Activated CD4-positive, alpha-beta T cell treated with anti-CD3 and anti-CD28 coated beads, Interleukin-2, amount 50 U/mL, for 4 hours (primary cell): ENCODE measurements around the gene FBXW5.

Source experiments
- DNase-seq, 2 experiments: peaks; one replicate each; pipeline ENCODE4 v3.0.0-alpha.2; 2020

Gene FBXW5

DNA sequence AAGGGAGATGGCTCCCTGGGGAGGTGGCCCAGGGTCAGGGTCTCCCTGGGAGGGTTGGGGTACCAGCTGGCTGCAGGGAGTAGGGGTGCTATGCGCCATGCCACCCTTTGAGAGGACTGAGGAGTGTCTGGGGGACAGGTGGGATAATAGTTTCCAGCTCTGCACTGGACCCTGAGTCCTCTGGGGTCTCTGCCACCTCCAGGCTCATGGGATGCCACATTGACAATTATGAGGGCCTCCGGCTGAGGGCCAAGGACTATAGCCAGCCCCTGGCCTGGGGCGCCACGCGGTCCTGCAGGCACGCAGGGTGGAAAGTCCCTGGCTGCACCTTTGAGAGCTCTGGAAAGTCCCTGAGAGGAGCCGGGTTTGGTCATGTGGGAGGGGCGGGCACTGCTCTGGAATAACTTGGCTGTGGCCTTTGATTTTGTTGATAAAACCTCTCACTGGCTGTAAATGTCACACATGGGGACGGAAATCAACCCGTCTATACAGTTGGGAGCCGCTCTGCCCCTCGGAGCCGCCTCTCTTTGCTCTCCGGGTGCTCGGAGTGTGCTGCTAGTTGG, 42.2 kb downstream of the FBXW5 start:
- DNase-seq = peak; percentile 87 to 90

DNA sequence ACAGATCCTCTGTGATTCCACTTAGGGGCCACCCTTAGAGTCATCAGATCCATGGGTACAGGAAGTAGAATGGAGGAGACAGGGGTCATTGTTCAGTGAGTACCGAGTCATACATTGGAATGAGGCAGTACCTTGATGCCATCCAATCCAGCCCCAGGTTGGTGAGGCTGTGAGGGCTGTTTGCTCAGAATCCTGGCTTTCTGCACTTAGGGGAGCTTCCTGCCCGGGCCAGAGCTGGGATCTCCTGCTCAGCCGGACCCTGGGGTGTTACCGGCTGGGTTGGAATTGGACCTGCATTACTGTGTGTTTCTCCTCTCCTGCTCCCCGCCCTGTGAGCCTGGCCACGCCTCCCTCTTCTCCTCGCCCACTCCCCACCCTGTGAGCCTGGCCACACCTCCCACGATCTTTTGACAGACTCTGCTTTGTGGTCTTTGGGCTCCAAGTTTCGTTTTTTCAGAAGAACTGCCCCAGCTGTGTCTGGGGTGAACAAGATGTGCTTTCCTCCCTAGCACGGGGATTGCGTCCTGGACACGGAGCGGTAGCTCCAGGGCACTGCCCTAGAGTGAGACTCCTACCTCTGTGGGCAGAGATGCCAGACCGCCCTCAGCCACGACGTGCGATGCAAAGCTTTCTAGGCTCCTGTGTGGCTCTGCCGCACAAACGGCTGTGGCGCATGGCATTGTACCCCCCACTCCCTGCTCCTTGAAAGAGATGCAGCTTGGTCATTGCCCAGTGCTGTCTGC, 42.9 kb downstream of the FBXW5 start:
- DNase-seq = peak; percentile 79 to 81

DNA sequence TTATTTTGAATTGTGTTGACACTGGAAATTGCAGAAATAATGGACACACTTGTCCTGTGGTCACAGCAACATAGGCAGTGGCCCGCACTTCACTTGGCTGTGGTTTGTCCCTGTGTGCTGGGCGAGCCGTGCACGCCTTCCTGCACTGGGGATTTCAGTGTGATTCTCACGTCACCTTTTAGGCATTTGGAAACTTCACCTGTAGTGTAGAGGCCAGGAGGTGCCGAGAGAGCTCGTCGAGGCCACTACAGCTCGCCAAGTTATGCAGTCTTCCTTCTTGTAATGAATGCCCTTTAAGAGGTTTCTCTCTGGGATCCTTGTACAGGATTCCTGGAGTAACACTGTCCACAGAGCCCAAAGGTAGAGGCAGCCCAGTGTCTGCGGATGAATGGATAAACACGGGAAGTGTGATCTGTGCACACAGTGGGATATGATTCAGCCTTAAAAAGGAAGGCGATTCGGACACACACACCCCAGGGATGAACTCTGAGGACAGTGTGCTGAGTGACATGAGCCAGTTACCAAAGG, 43.5 kb downstream of the FBXW5 start:
- DNase-seq = no peak

DNA sequence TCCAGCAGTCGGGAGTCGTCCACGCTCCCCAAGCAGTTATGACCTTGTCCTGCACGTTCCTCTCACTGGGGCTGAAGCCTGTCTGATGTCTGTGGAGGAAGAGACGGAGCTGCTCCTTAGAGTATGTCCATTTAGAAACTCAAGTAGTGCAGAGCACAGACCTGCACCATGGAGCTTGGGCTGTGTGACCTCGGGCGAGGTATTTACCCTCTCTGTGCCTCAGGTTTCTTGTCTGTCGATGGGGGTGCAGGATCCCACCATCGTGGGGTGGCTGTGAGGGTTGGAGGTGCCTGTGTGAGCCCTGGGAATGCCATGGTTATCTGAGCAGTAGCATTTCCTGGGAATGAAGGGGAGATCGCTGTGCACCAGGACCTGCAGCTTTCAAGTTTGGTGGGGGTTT, 44.0 kb downstream of the FBXW5 start:
- no peak for DNase-seq

DNA sequence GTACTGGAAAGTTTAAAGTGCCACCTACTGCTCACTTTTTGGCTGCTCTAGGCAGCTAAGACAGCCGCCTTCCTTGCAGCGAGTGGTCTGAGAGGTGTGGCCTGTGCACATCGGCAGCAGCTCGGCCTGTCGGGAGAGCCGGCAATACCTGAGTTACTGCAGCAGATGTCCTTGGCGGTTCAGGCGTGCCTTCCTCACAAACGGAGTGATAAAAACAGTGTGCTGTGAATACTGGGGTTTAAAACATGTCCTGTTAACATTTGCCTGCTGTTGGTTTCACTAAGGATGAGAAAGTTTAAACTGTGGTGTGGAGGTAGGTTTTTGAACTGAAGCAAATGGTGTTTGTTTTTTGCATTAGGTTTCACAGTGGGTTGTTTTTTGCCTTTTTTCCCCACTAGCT, 45.3 kb downstream of the FBXW5 start:
- no peak for DNase-seq

DNA sequence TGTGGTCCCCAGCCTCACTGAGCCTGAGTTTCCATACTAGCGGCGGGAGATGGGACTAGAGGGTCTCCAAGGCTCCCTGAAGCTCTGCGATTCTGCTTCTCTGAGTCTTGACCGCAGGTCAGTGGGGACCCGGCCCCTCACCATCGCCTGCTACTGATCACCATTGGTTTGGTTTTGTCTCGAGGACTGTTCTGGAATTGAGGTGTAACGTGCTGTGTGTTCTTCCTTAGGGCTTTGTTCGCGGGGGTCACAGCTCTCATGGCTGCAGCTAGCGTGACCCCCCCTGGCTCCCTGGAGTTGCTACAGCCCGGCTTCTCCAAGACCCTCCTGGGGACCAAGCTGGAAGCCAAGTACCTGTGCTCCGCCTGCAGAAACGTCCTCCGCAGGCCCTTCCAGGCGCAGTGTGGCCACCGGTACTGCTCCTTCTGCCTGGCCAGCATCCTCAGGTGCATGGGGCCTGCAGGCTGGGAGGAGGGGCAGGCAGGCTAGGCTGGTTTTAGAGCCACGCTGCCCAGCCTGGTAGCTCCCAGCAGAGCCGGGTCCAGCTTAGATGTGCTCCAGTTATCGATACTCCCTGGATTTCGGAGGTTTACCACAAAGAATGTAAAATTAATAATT, 45.9 kb downstream of the FBXW5 start:
- DNase-seq = no peak

DNA sequence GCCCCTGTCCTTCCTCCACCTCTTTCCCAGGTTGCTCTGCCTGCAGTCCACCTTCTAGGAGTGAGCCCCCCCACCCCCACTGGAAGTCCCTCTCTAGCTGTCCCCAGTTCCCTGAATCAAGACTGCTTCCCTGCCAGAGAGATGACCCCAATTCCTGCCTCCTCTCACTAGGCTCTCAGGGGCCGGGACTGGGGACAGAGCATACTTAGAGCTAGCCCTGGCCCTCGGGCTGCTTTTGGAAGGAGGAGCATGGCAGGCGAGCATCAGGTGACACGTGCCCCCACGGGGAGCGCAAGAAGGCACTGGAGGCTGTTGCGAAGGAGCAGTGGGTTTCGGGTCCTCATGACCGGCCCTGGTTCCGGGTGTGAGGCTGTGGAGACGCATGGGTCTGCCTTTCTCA, 48.5 kb downstream of the FBXW5 start:
- DNase-seq = no peak

GRCh38 chr9:136890661-136891060, 53.9 kb downstream of the FBXW5 start:
- no peak for DNase-seq
